ENCODE measurements around the gene TNFRSF1B.

The TNFRSF1B gene

GRCh38 chr1:12155328-12155727 lies 11.5 kb upstream of the TNFRSF1B start:
- H3K79me2 ChIP-seq = no peaks in the 10 kb centered on the region
- no peak overlapping the region for H3K4me2 ChIP-seq (ENCODE audit: low read length)
- H3K9ac ChIP-seq = no peak overlapping the region
- H3K27ac ChIP-seq = no peak overlapping the region
- TF ChIP-seq, protein P1, sequence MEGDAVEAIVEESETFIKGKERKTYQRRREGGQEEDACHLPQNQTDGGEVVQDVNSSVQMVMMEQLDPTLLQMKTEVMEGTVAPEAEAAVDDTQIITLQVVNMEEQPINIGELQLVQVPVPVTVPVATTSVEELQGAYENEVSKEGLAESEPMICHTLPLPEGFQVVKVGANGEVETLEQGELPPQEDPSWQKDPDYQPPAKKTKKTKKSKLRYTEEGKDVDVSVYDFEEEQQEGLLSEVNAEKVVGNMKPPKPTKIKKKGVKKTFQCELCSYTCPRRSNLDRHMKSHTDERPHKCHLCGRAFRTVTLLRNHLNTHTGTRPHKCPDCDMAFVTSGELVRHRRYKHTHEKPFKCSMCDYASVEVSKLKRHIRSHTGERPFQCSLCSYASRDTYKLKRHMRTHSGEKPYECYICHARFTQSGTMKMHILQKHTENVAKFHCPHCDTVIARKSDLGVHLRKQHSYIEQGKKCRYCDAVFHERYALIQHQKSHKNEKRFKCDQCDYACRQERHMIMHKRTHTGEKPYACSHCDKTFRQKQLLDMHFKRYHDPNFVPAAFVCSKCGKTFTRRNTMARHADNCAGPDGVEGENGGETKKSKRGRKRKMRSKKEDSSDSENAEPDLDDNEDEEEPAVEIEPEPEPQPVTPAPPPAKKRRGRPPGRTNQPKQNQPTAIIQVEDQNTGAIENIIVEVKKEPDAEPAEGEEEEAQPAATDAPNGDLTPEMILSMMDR (IDR thresholded peaks at IDR 0.05) = no peak
- no peaks in the 10 kb centered on the region for H3K27me3 ChIP-seq (ENCODE audit: control insufficient read depth, insufficient read depth, low read length)
- H3K4me1 ChIP-seq = no peaks in the 10 kb centered on the region
- no peaks in the 10 kb centered on the region for H3K36me3 ChIP-seq (ENCODE audit: control insufficient read depth, insufficient read depth, low read length)
- no peaks in the 10 kb centered on the region for H3K9me3 ChIP-seq (ENCODE audit: control insufficient read depth, low read length)
- H3K4me3 ChIP-seq (ENCODE audit: low read depth, low read length) = no peak overlapping the region
- H2AFZ ChIP-seq = no peak overlapping the region

GRCh38 chr1:12157366-12158231 lies 9.2 kb upstream of the TNFRSF1B start:
- Histone ChIP-seq H3K36me3 (ENCODE audit: control insufficient read depth, insufficient read depth, low read length) (no peaks in the 10 kb centered on the region), H3K4me2 (ENCODE audit: low read length) (no peak overlapping the region), H3K79me2 (no peaks in the 10 kb centered on the region), H3K9ac (no peak overlapping the region), H3K4me1 (no peaks in the 10 kb centered on the region), H3K9me3 (ENCODE audit: control insufficient read depth, low read length) (no peaks in the 10 kb centered on the region), H2AFZ (no peak overlapping the region), H3K27me3 (ENCODE audit: control insufficient read depth, insufficient read depth, low read length) (no peaks in the 10 kb centered on the region), H3K4me3 (ENCODE audit: low read depth, low read length) (no peak overlapping the region), H3K27ac (no peak overlapping the region)
- TF ChIP-seq, protein P1 (IDR thresholded peaks at IDR 0.05) = no peak

DNA sequence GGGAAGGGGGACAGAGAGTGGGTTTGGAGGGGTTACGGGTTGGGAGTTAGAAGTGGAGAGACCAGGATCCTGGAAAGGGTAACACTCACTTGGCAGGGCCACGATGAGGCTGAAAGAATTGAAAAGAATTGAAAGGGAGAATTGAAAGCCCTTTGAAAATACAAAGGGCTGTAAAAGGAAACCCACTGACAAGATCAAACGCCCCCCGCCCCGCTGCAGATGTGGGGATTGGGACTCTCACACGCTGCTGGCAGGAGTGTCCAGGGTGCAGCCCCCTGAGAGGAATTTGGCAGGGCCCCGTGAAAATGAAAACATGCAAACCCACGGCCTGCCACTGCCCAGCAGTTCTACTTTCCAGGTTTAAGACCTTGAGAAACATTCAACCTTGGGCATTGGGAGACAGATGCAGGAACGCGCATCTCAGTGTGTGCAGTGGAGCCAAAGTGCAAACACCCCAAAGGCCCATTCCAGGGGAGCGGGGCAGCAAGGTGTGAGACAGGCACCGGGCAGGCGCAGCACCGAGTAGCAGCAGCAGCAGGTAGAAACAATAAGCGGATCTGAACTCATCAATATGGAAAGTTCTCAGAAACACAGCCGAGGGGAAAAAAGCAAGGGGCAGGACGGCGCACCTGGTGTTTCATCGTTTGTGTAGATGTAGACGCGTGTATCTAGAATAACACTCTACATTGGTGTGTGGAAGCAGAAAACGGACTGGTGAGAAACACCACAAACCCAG lies 8.3 kb upstream of the TNFRSF1B start:
- H3K4me1 ChIP-seq = no peaks in the 10 kb centered on the region
- H3K27ac ChIP-seq = no peak overlapping the region
- TF ChIP-seq, protein P1 (IDR thresholded peaks at IDR 0.05) = no peak

DNA sequence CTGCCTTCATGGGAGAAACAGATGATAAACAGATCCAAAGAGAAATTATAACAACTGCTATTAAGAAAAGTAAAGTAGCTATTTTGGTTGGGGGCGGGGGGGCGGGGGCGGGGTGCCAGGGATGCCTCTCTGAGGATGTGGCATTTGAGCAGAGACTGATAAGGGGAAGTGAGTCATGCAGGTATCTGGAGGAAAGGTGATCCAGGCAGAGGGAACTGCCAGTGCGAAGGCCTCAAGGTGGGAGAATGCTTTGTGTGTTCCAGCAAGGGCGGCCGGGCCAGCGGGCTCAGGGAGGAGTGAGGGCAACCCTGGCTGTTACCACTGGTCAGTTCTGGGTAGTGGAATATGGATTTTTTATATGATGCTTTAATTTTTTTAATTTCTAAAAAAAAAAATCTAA lies 7.0 kb upstream of the TNFRSF1B start:
- Histone ChIP-seq H3K27ac (no peak overlapping the region), H3K4me3 (ENCODE audit: low read depth, low read length) (no peak overlapping the region), H3K4me2 (ENCODE audit: low read length) (no peak overlapping the region), H3K4me1 (no peaks in the 10 kb centered on the region), H3K79me2 (no peaks in the 10 kb centered on the region), H2AFZ (no peak overlapping the region), H3K9ac (no peak overlapping the region), H3K27me3 (ENCODE audit: control insufficient read depth, insufficient read depth, low read length) (no peaks in the 10 kb centered on the region), H3K36me3 (ENCODE audit: control insufficient read depth, insufficient read depth, low read length) (no peaks in the 10 kb centered on the region), H3K9me3 (ENCODE audit: control insufficient read depth, low read length) (no peaks in the 10 kb centered on the region)
- TF ChIP-seq, protein P1 (IDR thresholded peaks at IDR 0.05) = no peak

More for the DNA sequence above, 8.3 kb upstream of the TNFRSF1B start:
- Histone ChIP-seq H3K9ac (no peak overlapping the region), H3K9me3 (ENCODE audit: control insufficient read depth, low read length) (no peaks in the 10 kb centered on the region), H3K79me2 (no peaks in the 10 kb centered on the region), H3K36me3 (ENCODE audit: control insufficient read depth, insufficient read depth, low read length) (no peaks in the 10 kb centered on the region), H3K4me3 (ENCODE audit: low read depth, low read length) (no peak overlapping the region), H3K4me2 (ENCODE audit: low read length) (no peak overlapping the region), H2AFZ (no peak overlapping the region), H3K27me3 (ENCODE audit: control insufficient read depth, insufficient read depth, low read length) (no peaks in the 10 kb centered on the region)

Measured in parathyroid adenoma (tissue), 2 donors.